WTC11 (cell line): ENCODE measurements around the gene ESPN. TPM values are rescaled to one million over a fixed set of nuclear protein-coding genes. Genes with fewer than 3 reads are reported as not detected.
A peak's percentile ranks its signal among the peaks of the same experiment; 100 is the strongest.

Experiments
- ATAC-seq: fragments of 200-7000 bp; cut with Tn5 transposase; 2 replicates; pipeline ENCODE4 v1.10.0; 2021; ENCODE audit warnings: mild to moderate bottlenecking, moderate library complexity
- CTCF ChIA-PET: fragments of 300-600 bp; sonication (Branson Sonifier 250); formaldehyde crosslinking; loops from one replicate; lab custom pipeline; 2021; ENCODE audit warnings: antibody characterized with exemption; lab: Charles Lee
- POLR2A ChIA-PET: fragments of 350-600 bp; sonication (Branson Sonifier 250); formaldehyde crosslinking; loops from one replicate; lab custom pipeline; 2021; ENCODE audit warnings: antibody characterized with exemption; lab: Charles Lee
- DNase-seq: peaks from one replicate; pipeline ENCODE4 v3.0.0; 2021; ENCODE audit warnings: low spot score
- H3K27ac Mint-ChIP-seq: 2 replicates; pipeline ENCODE4 v1.8.0; 2021; ENCODE audit warnings: mixed read lengths
- H3K27me3 Mint-ChIP-seq: 2 replicates; pipeline ENCODE4 v1.8.0; 2021; ENCODE audit warnings: low read depth, mild to moderate bottlenecking, moderate library complexity, mixed read lengths
- H3K36me3 Mint-ChIP-seq: 2 replicates; pipeline ENCODE4 v1.8.0; 2021; ENCODE audit warnings: mixed read lengths
- H3K4me1 Mint-ChIP-seq: 2 replicates; pipeline ENCODE4 v1.8.0; 2022; ENCODE audit warnings: mixed read lengths
- H3K4me3 Mint-ChIP-seq: 2 replicates; pipeline ENCODE4 v1.8.0; 2021; ENCODE audit warnings: mild to moderate bottlenecking, moderate library complexity, mixed read lengths
- H3K9me3 Mint-ChIP-seq: 2 replicates; pipeline ENCODE4 v1.8.0; 2021; ENCODE audit warnings: mixed read lengths
- CBFB ChIP-seq: sonication (generic); formaldehyde crosslinking; IDR thresholded peaks from 2 replicates; pipeline ENCODE4 v1.8.1; 2022; ENCODE audit warnings: mild to moderate bottlenecking, low read depth, missing genetic modification reagents
- ETV6 ChIP-seq: sonication (generic); formaldehyde crosslinking; IDR thresholded peaks from 2 replicates; pipeline ENCODE4 v1.8.1; 2022; ENCODE audit warnings: mild to moderate bottlenecking, missing genetic modification reagents
- FOXK1 ChIP-seq: sonication (generic); formaldehyde crosslinking; IDR thresholded peaks from 2 replicates; pipeline ENCODE4 v1.8.0; 2022; ENCODE audit warnings: mild to moderate bottlenecking, moderate library complexity, missing genetic modification reagents
- HMGA2 ChIP-seq: fragments of 250-450 bp; sonication (Bioruptor Pico); IDR thresholded peaks from 2 replicates; pipeline ENCODE4 v1.4.0; 2021; ENCODE audit warnings: mild to moderate bottlenecking, moderate library complexity
- MYBL2 ChIP-seq: sonication (generic); formaldehyde crosslinking; IDR thresholded peaks from 2 replicates; pipeline ENCODE4 v1.8.1; 2023; ENCODE audit warnings: mild to moderate bottlenecking, moderate library complexity, missing genetic modification reagents
- NR2C2 ChIP-seq: sonication (generic); formaldehyde crosslinking; IDR thresholded peaks from 2 replicates; pipeline ENCODE4 v1.8.0; 2022; ENCODE audit warnings: mild to moderate bottlenecking, missing genetic modification reagents
- PRRX2 ChIP-seq: fragments of 250-450 bp; sonication (Bioruptor Pico); IDR thresholded peaks from 2 replicates; pipeline ENCODE4 v1.8.0; 2021; ENCODE audit warnings: mild to moderate bottlenecking
- SP1 ChIP-seq: sonication (generic); formaldehyde crosslinking; conservative IDR thresholded peaks from 2 replicates; pipeline ENCODE4 v1.8.1; 2022; ENCODE audit warnings: missing genetic modification reagents
- TEAD1 ChIP-seq: sonication (generic); formaldehyde crosslinking; IDR thresholded peaks from 2 replicates; pipeline ENCODE4 v1.8.0; 2022; ENCODE audit warnings: mild to moderate bottlenecking, missing genetic modification reagents
- ZNF219 ChIP-seq: sonication (generic); formaldehyde crosslinking; IDR thresholded peaks from 2 replicates; pipeline ENCODE4 v1.8.0; 2023; ENCODE audit warnings: missing genetic modification reagents, mild to moderate bottlenecking, borderline replicate concordance
- ZNF423 ChIP-seq: fragments of 250-450 bp; sonication (Bioruptor Pico); IDR thresholded peaks from 2 replicates; pipeline ENCODE4 v2.1.2; 2022; ENCODE audit warnings: mild to moderate bottlenecking, moderate library complexity
- total RNA-seq: library from RNA; stranded (reverse); gene quantifications from 3 replicates; pipeline ENCODE4 v1.2.3, GENCODE V29; 2021
- TF ChIP-seq, protein P1 (sequence below): sonication (generic); formaldehyde crosslinking; IDR thresholded peaks from 2 replicates; pipeline ENCODE4 v1.8.0; 2023; ENCODE audit warnings: missing genetic modification reagents, mild to moderate bottlenecking, borderline replicate concordance
- TF ChIP-seq, protein P2 (sequence below): sonication (generic); formaldehyde crosslinking; IDR thresholded peaks from 2 replicates; pipeline ENCODE4 v1.8.0; 2022; ENCODE audit warnings: mild to moderate bottlenecking, missing genetic modification reagents
- TF ChIP-seq, protein P3 (sequence below): sonication (generic); formaldehyde crosslinking; IDR thresholded peaks from 2 replicates; pipeline ENCODE4 v1.8.1; 2022; ENCODE audit warnings: low read depth, mild to moderate bottlenecking, moderate library complexity, missing genetic modification reagents, borderline replicate concordance
- TF ChIP-seq, protein P4 (sequence below): fragments of 250-450 bp; sonication (Bioruptor Pico); IDR thresholded peaks from 2 replicates; pipeline ENCODE4 v2.1.2; 2022; ENCODE audit warnings: mild to moderate bottlenecking, moderate library complexity
- TF ChIP-seq, protein P5 (sequence below): sonication (generic); formaldehyde crosslinking; IDR thresholded peaks from 2 replicates; pipeline ENCODE4 v1.8.1; 2023; ENCODE audit warnings: mild to moderate bottlenecking, moderate library complexity, missing genetic modification reagents
- TF ChIP-seq, protein P6 (sequence below): fragments of 200-600 bp; IDR thresholded peaks from 2 replicates; pipeline ENCODE4 v1.8.0; 2022; ENCODE audit warnings: antibody characterized with exemption

ESPN gene
- total RNA-seq, 1 experiment from 2014 or later = 46.1 TPM

DNA sequence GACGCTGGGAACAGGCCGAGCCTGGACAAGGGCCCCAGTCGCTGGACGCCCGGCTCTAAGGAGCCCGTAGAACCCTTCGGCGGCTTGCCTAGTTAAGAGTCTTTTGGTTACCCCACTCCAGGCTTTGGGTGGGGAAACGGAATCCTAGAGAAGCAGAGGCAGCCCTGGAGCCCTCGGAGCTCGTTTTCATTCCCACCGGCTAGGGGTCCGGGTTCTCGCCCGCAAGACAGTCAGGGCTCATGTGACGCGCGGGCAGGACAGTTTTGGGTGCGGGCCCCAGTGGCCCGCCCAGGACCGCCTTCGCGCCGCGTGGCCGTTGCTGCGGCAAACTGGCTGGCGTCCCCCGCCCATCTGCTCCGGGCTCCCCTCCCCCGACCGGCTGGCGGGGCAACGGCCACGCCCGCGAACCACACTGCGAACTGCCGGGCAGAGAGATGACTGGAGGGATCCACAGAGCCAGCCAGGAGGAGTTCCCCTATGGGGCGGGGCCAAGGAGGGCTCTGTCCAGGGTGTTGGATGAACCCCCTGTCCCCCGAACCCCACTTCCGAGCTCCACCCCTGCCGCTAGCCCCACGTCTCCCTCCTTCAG lies 4.0 kb upstream of the ESPN start:
- DNase-seq = peak; percentile 57
- peak overlapping the region; percentile 60 for H3K4me3 Mint-ChIP-seq
- ChIA-PET CTCF (interaction anchor here (0.7 to 6.9 kb wide), 24 partner anchors 12 to 1114 kb away, joined by 3 to 281 read pairs (median 7); partner anchors contain the start of genes HES3 and RNF207), POLR2A (interaction anchor here (1.0 to 1.3 kb wide), 2 partner anchors 35 to 176 kb away, joined by 3 read pairs; no protein-coding TSS in a partner anchor)
- no peaks in the 10 kb centered on the region for H3K9me3 Mint-ChIP-seq
- H3K27me3 Mint-ChIP-seq = peaks cover 92% of the 10 kb centered on the region
- H3K27ac Mint-ChIP-seq = no peak overlapping the region
- no peaks in the 10 kb centered on the region for H3K36me3 Mint-ChIP-seq
- peaks cover 11% of the 10 kb centered on the region for H3K4me1 Mint-ChIP-seq
- TF ChIP-seq ETV6 (CRISPR knock-in tag) (no peak), PRRX2 (no peak), NR2C2 (CRISPR knock-in tag) (no peak), ZNF423 (CRISPR knock-in tag) (no peak), MYBL2 (CRISPR knock-in tag) (0 out of 2 replicates have a peak, but pooled peaks have one; percentile 32)
- TF ChIP-seq, protein P1, sequence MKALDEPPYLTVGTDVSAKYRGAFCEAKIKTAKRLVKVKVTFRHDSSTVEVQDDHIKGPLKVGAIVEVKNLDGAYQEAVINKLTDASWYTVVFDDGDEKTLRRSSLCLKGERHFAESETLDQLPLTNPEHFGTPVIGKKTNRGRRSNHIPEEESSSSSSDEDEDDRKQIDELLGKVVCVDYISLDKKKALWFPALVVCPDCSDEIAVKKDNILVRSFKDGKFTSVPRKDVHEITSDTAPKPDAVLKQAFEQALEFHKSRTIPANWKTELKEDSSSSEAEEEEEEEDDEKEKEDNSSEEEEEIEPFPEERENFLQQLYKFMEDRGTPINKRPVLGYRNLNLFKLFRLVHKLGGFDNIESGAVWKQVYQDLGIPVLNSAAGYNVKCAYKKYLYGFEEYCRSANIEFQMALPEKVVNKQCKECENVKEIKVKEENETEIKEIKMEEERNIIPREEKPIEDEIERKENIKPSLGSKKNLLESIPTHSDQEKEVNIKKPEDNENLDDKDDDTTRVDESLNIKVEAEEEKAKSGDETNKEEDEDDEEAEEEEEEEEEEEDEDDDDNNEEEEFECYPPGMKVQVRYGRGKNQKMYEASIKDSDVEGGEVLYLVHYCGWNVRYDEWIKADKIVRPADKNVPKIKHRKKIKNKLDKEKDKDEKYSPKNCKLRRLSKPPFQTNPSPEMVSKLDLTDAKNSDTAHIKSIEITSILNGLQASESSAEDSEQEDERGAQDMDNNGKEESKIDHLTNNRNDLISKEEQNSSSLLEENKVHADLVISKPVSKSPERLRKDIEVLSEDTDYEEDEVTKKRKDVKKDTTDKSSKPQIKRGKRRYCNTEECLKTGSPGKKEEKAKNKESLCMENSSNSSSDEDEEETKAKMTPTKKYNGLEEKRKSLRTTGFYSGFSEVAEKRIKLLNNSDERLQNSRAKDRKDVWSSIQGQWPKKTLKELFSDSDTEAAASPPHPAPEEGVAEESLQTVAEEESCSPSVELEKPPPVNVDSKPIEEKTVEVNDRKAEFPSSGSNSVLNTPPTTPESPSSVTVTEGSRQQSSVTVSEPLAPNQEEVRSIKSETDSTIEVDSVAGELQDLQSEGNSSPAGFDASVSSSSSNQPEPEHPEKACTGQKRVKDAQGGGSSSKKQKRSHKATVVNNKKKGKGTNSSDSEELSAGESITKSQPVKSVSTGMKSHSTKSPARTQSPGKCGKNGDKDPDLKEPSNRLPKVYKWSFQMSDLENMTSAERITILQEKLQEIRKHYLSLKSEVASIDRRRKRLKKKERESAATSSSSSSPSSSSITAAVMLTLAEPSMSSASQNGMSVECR (CRISPR knock-in tag) = no peak
- TF ChIP-seq, protein P2, sequence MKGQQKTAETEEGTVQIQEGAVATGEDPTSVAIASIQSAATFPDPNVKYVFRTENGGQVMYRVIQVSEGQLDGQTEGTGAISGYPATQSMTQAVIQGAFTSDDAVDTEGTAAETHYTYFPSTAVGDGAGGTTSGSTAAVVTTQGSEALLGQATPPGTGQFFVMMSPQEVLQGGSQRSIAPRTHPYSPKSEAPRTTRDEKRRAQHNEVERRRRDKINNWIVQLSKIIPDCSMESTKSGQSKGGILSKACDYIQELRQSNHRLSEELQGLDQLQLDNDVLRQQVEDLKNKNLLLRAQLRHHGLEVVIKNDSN (CRISPR knock-in tag) = no peak
- TF ChIP-seq, protein P3, sequence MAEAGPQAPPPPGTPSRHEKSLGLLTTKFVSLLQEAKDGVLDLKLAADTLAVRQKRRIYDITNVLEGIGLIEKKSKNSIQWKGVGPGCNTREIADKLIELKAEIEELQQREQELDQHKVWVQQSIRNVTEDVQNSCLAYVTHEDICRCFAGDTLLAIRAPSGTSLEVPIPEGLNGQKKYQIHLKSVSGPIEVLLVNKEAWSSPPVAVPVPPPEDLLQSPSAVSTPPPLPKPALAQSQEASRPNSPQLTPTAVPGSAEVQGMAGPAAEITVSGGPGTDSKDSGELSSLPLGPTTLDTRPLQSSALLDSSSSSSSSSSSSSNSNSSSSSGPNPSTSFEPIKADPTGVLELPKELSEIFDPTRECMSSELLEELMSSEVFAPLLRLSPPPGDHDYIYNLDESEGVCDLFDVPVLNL = no peak
- ATAC-seq = peak; percentile 5

DNA sequence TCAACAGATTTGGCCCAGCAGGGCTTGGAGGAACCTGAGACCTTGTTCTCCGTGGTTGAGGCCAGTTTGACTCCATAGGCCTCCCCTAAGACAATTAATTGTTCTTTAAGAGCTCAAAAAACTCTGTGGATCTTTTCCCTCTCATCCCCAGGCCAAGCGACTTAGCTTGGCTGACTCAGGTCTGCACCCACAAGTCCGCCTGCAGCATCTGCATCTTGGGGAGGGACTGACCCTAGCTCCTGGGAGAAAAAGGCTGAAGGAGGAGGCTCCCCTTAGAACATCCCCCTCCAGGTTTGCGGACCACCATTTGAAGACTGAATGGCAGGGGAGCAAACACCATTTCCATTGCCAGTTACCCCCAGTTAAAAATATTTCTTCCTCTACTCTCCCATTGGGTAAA lies 3.3 kb upstream of the ESPN start:
- H3K9me3 Mint-ChIP-seq = no peaks in the 10 kb centered on the region
- H3K27ac Mint-ChIP-seq = no peak overlapping the region
- no peaks in the 10 kb centered on the region for H3K36me3 Mint-ChIP-seq
- no peak for ATAC-seq
- TF ChIP-seq, protein P3 = no peak
- TF ChIP-seq, protein P4, sequence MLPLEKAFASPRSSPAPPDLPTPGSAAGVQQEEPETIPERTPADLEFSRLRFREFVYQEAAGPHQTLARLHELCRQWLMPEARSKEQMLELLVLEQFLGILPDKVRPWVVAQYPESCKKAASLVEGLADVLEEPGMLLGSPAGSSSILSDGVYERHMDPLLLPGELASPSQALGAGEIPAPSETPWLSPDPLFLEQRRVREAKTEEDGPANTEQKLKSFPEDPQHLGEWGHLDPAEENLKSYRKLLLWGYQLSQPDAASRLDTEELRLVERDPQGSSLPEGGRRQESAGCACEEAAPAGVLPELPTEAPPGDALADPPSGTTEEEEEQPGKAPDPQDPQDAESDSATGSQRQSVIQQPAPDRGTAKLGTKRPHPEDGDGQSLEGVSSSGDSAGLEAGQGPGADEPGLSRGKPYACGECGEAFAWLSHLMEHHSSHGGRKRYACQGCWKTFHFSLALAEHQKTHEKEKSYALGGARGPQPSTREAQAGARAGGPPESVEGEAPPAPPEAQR (CRISPR knock-in tag) = no peak
- TF ChIP-seq CBFB (CRISPR knock-in tag) = no peak
- no peak for DNase-seq
- peaks cover 6% of the 10 kb centered on the region for H3K4me1 Mint-ChIP-seq
- ChIA-PET POLR2A (no interaction called here), CTCF (interaction anchor here (0.8 to 6.9 kb wide), 11 partner anchors 11 to 216 kb away, joined by 3 to 281 read pairs (median 22); partner anchors contain the start of gene HES3)
- H3K4me3 Mint-ChIP-seq = no peak overlapping the region
- H3K27me3 Mint-ChIP-seq = peaks cover 92% of the 10 kb centered on the region

DNA sequence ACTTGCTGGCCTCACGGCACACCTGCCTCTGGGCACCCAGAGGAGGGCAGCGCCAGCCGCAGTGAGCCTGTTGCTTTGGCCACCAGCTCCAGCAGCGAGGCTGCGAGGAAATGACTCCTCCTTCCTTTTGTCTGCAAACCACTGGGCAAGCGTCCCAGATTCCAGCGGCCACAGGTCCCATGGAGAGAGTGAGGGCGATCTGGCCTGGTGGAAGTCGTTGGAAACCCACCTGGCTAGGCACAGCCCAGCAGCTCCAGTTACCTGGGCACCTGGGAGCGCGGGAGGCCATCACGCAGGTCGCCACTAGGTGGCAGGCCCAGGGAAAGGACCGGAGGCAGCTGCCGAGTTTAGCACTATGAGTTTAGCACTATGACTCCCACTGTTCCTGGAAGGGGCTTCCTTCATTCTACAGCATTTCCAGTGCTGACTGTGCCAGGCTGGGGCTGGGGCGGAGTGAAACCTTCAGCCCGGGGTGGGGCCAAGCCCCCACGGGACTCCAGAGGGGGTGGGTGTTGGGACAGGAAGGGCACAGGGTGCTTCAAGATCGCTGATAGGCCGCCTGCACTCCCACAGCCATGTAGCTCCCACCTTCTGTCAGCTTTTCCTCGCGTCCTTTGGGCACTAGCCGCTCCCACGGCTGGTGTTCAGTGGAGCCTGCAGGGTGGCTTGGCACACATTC lies 1.1 kb upstream of the ESPN start:
- Mint-ChIP-seq H3K4me1 (peaks cover 6% of the 10 kb centered on the region), H3K9me3 (no peaks in the 10 kb centered on the region), H3K36me3 (no peaks in the 10 kb centered on the region), H3K27ac (no peak overlapping the region), H3K4me3 (peak overlapping the region; percentile 60), H3K27me3 (peaks cover 81% of the 10 kb centered on the region)
- peak; percentile 91 for DNase-seq
- ChIA-PET POLR2A (no interaction called here), CTCF (interaction anchor here (0.6 to 6.9 kb wide), 63 partner anchors 9 to 432 kb away, joined by 3 to 281 read pairs (median 5); partner anchors contain the start of genes ACOT7, GPR153, HES3 and ICMT)
- ATAC-seq = peak; percentile 57
- TF ChIP-seq FOXK1 (CRISPR knock-in tag) = 0 out of 2 replicates have a peak, but pooled peaks have one; percentile 2
- TF ChIP-seq, protein P5, sequence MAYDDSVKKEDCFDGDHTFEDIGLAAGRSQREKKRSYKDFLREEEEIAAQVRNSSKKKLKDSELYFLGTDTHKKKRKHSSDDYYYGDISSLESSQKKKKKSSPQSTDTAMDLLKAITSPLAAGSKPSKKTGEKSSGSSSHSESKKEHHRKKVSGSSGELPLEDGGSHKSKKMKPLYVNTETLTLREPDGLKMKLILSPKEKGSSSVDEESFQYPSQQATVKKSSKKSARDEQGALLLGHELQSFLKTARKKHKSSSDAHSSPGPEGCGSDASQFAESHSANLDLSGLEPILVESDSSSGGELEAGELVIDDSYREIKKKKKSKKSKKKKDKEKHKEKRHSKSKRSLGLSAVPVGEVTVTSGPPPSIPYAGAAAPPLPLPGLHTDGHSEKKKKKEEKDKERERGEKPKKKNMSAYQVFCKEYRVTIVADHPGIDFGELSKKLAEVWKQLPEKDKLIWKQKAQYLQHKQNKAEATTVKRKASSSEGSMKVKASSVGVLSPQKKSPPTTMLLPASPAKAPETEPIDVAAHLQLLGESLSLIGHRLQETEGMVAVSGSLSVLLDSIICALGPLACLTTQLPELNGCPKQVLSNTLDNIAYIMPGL (CRISPR knock-in tag) = peak; percentile 47; the same call in 1 of the 2 replicates
- TF ChIP-seq HMGA2 (CRISPR knock-in tag) = no peak
- no peak for TF ChIP-seq ZNF219
- TF ChIP-seq, protein P6, sequence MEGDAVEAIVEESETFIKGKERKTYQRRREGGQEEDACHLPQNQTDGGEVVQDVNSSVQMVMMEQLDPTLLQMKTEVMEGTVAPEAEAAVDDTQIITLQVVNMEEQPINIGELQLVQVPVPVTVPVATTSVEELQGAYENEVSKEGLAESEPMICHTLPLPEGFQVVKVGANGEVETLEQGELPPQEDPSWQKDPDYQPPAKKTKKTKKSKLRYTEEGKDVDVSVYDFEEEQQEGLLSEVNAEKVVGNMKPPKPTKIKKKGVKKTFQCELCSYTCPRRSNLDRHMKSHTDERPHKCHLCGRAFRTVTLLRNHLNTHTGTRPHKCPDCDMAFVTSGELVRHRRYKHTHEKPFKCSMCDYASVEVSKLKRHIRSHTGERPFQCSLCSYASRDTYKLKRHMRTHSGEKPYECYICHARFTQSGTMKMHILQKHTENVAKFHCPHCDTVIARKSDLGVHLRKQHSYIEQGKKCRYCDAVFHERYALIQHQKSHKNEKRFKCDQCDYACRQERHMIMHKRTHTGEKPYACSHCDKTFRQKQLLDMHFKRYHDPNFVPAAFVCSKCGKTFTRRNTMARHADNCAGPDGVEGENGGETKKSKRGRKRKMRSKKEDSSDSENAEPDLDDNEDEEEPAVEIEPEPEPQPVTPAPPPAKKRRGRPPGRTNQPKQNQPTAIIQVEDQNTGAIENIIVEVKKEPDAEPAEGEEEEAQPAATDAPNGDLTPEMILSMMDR = peak; percentile 91
- TF ChIP-seq SP1 (CRISPR knock-in tag) = 0 out of 2 replicates have a peak, but pooled peaks have one; percentile 28
- TF ChIP-seq TEAD1 (CRISPR knock-in tag) = peak; percentile 16; the same call in 1 of the 2 replicates
